GM21360 (cell line): ENCODE results near the gene PLXNA1.

ENCODE experiments used
- ATAC-seq: cut with Tn5 transposase; IDR thresholded peaks from one replicate; pipeline ENCODE4 v1.9.1; 2021; ENCODE audit warnings: mild to moderate bottlenecking, moderate library complexity; ENCODE audit not compliant: unreplicated experiment

The PLXNA1 gene

GRCh38 chr3:126982471-126983175, at the start of gene PLXNA1:
PLXNA1 (plus strand) TSS chr3:126983115; CDS start chr3:126988594, 5,479 bp downstream.
- ATAC-seq, result peak; percentile 65

- no peak for ATAC-seq
These were observed 48.8 kb upstream of the PLXNA1 start for GRCh38 chr3:126934031-126934531.

DNA sequence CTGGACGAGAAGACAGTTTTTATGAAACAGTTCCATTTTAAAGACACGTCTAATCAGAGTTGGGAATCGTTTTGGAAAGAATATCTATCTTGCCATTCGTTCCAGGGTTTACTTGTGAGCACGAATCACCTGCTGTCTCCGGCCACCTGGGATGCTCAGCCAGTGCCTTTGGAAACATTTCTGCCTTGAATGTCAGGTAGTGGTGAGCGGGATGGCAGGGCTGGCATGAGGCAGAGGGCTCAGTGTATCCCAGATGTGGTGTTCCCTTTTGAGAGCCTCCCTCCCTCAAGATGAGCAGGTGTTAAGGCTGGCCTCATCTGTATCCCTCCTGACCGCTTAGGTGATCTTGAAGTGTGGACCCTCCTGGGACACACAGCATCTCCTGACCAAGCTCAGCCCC, 47.9 kb upstream of the PLXNA1 start:
- no peak for ATAC-seq

GRCh38 chr3:126935756-126936509, 47.0 kb upstream of the PLXNA1 start:
- no peak for ATAC-seq

GRCh38 chr3:126936853-126937425, 46.0 kb upstream of the PLXNA1 start:
- ATAC-seq, result no peak

- ATAC-seq, result no peak
These were observed 45.4 kb upstream of the PLXNA1 start for GRCh38 chr3:126937533-126937932.

DNA sequence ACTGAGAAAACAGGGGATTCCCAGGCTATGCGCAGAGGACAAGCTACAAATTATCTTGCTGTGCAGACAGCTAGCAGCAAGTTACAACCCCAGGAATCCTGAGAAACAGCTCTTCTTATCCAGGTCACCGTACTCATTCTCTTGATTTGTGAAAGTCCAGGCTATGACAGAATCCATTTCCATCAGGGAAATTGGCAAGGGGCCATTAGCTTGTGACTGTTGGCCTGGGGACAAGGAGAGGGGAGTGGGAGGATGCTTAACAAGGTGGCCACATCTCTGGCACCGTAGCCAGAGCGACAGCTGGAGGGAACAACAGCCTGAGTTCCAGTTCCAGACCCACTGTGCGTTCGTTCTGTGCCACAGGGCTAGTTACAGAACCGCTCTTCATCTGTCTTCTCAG, 44.9 kb upstream of the PLXNA1 start:
- no peak for ATAC-seq

DNA sequence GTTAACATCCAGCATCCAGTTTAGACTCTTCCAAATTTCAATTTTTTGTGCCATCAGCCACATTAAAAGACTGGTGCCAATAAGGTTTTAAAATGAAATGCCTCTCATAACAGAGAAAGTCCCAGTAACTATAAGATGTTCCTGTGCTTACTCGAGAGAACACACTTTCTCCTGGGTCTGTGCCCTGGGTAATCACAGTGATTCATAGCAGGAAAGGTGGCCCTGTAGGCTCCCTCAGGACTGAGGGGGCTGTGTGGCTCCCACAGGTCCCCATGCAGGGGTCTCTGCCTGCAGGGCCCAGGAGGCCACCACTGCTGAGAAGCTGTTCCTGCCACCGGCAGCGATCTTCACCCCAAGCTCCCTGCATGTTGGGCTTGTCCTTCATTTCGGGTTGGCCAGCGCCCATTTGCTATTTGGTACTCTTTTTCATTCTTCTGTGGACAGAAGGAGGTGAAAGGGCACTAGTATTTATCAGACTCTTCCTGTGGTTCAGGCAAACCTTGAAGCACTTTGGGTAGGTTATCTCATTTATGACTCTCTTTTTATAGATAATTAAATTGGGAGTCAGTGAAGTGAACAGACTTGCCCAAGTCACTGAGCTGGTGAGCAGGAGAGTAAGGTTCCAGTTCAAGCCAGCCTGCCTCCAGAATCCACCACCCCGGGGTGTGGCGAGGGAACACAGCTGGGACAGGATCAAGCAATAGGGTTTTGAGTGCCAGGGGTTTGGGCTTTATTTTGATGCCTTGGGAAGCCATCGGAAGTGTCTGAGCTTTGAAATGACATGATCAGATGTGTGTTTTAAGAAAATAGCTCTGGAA, 44.2 kb upstream of the PLXNA1 start:
- no peak for ATAC-seq

DNA sequence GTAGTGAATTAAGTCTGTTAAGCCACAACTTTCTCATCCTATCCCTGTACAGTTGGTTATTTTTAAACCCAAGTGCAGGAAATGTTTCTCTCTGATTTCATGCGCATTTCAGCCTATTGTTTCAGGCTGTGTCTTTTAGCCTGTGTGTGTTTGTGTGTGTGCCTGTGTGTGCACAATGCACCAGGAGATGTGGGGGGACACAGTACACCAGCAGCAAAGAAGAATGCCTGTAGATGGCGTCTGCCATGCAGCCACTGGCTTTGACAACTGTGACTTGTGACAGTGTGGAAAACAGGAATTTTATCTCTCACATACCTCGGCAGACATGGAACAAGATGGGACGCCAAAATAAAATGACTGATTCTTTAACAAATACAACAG, 43.6 kb upstream of the PLXNA1 start:
- ATAC-seq, result no peak

- ATAC-seq, result no peak
These were observed 43.2 kb upstream of the PLXNA1 start for GRCh38 chr3:126939733-126940132.

- ATAC-seq, result no peak
These were observed 41.1 kb upstream of the PLXNA1 start for GRCh38 chr3:126941721-126942270.

DNA sequence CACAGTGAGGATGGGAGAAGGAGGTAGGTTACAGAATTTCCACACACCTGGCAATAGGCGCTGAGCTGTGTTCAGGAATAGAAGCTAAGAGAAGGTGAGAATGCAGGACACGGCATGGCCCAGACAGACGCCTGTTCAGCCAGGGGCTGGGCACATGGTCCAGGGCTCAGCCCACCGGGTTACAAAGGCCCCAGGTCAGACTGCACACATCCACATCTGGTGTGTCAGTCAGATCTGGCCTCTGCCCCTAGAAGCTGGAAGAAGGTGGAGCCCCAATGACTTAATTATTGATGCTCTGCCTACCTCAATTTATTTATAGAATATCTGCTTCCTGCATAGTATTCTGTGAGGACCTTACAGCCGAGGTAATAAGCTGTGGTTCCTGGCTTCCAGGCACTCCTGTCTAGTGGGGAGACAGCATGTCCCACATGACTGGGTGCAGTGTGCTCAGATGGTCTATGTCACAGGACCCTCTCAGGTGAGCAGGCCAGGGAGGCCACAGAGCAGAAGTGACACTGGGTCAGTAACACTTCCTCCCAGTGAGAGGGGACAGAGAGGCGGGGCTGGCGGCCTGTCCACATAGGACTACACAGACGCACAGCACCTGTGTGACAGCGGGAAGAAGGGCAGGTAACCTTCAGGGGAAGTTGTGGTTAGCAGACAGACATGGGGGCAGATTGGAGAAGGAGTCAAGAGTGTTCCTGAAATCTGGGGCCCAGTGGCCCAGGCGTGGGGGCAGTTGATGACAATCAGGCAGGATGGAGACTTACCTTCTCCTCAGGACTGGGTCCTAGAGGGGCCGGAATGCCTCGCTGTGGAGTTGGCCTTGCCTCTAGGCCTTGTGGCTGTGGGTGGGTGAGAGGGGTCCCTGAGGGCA, 38.6 kb upstream of the PLXNA1 start:
- no peak for ATAC-seq

DNA sequence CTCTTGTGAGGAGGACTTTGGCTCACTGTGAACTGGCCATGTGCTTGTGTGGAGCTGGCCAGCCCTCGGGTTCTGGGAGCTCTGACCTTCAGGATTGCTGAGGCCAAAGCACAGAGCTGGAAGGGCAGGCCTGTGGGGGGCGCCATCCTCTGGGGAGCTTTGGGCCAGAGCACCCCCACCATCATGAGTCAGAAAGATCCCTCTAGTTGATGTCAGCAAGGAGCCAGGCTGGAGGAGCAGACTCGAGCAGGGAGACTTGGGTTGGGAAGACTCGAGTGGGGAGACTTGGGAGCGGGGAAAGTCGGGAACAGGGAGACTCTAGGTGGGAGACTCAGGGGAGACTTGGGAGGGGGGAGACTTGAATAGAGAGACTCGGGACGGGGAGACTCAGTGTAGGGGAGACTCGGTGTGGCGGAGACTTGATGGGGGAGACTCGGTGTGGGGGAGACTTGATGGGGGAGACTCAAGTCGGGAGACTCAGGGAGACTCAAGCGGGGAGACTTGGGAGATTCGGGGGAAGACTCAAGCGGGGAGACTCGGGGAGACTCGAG, 37.7 kb upstream of the PLXNA1 start:
- no peak for ATAC-seq

GRCh38 chr3:126945891-126946290, 37.0 kb upstream of the PLXNA1 start:
- ATAC-seq, result no peak

GRCh38 chr3:126946405-126946804, 36.5 kb upstream of the PLXNA1 start:
- ATAC-seq, result no peak

DNA sequence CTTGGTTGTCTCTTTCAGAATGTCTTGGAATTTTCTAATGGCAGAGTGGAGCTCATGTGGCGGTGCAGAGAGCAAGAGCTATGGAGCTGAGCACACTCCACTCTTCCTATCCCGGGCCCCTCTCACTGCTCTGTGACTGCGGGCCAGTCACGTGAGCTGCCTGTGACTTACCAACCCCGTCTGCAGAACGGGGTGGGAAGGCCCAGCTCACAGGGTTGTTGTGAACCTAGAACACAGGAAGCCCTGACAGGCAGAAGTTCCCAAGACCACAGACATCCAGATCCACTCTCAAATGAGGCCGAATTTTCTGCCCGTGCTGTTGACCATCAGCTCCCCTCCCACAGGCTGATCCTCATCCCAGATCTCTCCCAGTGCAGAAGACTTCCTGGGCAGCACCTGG, 35.5 kb upstream of the PLXNA1 start:
- ATAC-seq, result no peak

DNA sequence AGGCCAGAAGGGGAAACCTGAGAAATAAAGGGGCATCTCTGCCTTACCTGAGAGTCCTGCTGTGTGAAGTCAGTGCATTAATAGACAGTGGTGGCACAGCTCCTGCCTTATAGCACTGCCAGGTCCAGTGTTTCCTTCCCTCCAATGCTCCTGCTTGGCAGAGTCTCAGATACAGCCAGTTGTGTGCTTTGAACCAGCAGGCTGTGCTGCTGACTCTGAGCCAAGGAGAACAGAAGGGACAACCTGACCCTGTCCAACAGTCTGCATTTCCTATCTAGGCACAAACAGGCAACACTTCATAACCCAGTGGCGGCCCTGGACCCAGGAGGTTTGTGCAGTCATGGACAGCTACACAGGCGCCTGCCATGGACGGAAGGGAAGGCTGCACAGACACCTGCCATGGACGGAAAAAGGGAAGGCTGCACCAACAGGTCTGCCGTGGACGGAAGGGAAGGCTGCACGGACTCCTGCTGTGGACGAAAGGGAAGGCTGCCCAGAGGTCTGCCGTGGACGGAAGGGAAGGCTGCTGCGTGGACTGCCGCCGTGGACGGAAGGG, 33.9 kb upstream of the PLXNA1 start:
- no peak for ATAC-seq

DNA sequence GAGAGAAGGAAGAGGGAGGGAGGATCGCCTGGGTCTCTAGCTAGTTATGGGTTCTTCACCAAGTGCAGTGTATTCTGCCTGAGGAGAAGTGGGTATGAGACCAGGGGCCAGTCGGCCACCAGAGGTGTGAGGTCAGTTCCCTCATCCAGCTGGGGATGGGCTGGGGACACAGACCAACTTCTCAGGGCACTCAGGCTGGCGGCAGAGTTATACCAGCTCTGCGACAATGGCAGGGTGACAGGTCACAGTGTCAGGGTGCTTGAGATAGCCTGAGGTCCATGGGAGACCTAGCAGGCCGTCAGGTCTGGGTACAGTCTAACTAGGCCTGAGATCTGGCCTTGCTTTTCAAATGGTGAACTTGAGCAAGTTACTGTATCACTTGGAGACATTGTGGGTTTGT, 31.4 kb upstream of the PLXNA1 start:
- ATAC-seq, result no peak

- no peak for ATAC-seq
These were observed 30.5 kb upstream of the PLXNA1 start for GRCh38 chr3:126952261-126952982.
